HCEC 1CT (cell line): Measurements from ENCODE around the gene THSD4.
A peak's percentile ranks its signal among the peaks of the same experiment; 100 is the strongest.

ENCODE experiments used
- DNase-seq: peaks from one replicate; pipeline ENCODE4 v3.0.0-alpha.2; 2017

Gene THSD4

DNA sequence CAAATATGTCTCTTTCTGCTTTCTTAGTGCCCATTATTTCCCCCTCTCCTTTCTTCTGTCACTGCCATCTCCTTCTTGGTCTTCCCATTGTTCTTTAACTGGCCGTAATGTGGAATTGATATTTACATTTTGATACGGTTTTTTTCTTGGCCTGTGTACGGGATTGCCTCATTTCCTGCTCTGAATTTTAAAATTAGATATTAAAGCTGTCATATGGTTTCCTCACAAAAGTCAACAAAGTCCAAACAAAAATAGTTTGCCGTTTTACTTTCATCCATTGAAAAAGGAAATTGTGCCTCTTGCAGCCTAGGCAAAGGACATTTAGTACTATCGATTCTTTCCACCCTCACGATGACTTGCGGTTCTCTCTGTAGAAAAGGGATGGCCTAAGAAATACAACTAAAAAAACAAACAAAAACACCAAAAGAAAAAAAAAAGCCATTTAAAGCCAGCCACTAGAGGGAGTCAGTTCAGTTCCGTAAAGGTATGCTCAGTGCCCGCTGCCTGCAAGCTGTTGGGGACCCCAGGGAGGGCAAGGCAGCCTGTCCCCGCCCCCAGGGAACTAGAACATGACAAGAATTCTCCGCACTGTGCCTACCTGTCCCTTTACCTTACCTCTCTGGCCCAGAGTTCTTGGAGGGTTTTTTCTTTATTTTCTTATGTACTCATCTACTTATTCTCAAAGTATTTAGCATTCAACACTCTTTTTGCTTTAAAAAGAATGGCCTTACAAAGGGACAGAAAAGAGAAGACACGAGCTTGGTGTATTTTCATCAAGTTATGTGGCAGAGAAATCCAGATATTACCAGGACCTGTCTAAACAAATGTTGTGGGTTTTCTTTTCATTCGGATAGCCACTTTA, 665.1 kb downstream of the THSD4 start:
- peak; percentile 71 for DNase-seq

DNA sequence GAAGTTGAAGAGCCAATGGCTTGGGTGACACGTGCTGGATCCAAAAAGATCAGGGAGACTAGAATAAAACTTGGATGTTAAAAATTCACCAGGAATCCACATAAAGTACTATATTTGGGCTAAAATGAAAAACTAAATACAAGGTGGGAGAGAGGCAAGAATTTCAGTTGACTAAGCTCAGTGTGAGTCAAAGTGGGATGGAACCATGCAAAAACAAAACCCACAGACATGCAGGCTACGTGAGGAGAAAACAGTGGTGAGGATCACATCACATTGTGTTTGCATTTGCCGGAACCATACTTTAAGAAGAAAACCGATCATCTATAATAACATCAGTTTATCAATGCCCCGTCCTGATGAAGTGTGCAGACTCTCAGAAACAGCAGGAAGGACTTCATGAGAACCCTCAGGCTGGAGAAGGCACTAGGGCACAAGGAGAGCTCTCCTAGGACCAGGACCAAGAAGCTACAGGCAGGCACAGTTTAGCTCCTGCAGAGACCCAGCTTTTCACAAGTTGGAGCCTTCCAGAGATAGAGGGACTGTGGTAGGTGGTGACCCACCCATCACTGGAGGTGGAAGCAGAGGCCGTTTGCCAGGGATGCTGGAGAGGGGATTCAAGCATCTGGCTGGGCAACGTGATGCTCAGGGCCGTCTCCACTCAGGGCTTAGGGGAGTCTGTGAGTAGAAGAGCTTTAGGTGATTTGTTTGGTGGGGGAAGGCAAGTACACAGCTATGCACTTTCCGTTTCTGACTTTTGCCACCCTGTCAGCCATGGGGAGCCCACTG, 666.1 kb downstream of the THSD4 start:
- DNase-seq = peak; percentile 24

DNA sequence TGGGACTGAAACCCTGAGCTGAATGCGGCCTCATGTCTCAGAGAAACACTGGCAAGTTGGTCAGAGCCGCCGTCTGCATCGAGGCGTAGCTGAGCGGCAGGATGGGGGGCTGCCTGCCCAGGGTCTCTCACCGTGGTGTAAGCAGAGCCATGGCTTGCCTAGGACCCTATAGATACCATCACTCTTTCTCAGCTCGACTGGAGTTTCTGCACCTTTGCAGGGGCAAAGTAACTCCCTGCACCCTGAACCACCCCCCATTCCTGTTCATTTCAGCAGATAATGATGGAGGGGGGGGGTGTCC, 666.6 kb downstream of the THSD4 start:
- DNase-seq = no peak

DNA sequence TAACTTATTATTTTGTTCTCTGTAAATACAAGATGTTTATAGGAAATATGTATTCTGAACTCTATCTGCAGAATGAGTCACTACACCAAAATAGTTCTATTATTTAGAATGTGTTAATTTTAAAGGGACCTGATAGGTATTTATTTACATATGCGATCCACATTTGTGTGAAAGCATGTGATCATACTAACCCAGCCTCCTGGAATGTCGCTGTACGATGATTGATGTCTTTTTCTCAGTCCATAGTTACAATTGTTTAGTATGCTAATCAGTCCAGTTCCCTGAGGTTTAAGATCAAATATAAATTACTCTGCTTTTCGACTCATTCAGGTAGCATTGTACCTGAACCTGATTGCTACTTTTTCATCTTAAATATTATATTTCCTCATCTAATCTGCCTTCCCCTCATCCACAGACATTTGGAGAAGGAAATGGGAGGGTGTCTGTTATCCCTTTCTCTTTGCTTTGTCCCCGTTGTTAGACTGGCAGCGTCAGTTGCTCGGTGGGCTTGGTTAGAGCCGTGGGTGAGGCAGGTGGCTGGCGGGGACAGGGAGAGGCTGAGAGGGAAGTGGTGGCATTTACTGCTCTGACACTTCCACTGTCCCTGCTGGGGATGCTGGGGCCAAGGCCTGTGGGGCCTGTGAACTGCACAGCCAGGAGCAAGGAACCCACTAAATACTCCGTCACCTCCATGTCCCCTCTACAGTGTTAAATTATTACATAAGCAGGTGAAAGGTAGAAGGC, 667.3 kb downstream of the THSD4 start:
- DNase-seq = no peak

DNA sequence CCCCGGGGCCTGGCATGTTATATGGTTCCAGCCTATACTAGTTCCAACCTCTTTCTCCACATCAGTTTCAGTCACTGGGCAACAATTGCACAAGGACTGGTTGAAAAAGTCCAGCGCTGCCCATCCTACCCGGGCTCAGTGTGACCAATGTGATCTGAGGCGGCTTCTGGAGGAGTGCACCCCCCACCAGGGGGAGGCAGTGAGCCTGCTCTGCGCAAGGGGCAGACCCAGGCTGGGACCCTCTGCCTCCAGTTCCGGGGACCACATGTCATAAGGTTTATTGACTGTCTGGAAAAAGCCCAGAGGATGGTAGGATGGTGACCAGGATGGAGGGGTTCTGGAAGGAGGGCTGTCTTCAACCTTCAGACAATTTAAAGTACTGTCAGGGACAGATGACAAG, 669.4 kb downstream of the THSD4 start:
- DNase-seq = no peak

DNA sequence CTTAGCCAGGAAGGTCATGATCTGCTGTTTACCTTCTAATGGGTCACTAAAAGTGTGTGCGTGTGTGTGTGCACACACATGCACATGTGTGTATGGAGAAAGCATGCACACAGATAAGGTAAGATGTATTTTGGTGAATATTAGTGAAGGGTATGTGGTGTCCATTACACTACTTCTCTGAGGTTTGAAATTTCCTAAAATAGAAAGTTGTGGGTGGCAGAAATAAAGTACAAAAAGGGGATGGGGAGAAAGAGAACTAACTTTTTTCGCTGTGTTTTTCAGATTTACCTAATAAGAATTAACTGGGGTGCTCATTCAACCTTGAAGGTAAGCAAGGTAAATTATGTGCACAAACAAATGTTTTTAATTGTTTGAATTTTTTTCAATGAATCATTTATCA, 670.7 kb downstream of the THSD4 start:
- no peak for DNase-seq

DNA sequence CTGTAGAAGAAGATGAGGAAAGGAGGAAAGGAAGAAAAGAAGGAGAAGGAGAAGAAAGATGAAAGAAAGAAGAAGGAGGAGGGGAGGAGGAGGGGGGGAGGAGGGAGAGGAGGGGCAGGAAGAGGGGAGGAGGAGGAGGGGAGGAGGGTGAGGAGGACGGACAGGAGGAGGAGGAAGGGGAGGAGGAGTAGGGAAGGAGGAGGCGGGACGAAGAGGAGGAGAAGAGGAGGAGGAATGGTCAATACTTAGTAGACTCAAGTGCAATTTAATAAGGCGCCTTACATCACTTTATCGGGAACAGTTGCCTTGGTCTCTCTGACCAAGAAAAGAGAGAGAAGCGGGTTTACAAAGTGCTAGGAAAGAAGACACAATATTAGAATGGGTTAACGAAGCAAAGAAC, 671.4 kb downstream of the THSD4 start:
- DNase-seq = no peak

DNA sequence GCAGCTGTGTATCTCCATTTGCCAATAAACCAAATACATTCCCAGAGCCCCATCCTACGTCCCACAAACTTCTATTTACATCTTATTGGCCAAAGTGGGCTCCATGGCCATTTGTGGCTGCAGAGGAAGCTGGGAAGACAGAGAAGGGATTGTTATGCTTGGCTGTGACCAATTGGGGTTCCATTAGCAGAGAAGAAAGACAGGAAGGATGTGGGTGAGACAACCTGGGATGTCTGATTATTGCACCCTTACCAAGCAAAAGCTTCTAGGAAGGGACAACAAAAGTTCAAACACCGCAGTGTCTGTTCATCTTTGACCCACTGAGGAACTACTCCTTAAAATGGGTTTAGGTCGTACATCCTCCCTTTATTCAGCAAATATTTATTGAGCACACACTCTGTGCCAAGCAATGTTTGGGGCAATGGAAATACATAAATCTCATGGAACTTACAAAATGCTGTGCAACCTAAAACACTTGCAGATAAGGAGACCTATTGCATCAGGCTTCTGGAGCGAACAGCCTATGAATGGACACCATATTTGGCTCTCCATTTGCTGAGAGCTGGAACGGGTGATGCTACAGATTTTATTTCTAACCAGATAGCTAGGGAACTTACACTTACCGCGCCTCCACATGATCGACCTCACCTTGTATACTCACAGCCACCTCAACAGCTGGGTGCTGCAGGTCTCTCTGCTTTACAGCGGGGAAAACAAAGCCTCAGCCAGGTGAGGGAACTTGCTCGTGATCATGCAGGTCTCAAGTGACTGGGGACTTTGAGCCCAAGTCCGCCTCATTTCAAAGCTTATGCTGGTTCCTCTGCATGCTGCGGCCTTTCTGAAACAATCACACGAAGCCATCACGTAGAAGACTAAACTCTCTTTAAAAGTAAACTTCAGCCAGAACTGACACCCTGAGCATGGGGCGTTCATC, 673.6 kb downstream of the THSD4 start:
- no peak for DNase-seq

DNA sequence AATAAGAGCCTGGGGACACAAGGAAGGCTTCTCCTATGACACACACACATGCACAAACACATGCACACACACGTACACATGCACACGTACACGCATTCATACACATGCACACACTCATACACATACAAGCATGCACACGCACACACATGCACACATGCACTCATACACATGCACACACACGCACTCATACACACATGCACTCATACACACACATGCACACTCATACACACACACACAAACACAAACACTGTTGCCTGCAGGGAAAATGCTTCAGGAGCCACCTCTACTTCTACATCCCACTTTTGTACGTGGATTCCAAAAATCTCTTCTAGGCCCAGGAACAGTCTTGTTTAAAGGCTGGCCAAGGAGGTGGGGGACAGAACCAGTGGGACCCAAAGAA, 674.3 kb downstream of the THSD4 start:
- no peak for DNase-seq

DNA sequence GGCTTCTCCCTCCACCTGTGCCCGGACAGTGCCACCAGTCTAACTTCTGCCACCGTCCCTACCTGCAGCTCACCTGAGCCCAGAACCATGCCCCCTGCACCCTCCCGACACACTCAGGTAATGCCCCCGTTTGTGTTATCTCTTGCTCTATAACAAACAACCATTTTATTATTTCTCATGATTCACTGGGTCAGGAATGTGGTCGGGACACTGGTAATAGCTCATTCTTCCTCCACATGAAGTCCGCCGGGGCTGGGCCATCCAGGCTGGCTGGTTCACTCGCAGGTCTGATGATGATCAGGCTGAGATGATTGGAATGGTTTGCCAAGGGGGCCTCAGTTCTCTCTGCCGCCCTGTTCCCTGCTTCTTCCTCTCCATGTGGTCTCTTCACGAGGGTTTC, 674.8 kb downstream of the THSD4 start:
- no peak for DNase-seq

DNA sequence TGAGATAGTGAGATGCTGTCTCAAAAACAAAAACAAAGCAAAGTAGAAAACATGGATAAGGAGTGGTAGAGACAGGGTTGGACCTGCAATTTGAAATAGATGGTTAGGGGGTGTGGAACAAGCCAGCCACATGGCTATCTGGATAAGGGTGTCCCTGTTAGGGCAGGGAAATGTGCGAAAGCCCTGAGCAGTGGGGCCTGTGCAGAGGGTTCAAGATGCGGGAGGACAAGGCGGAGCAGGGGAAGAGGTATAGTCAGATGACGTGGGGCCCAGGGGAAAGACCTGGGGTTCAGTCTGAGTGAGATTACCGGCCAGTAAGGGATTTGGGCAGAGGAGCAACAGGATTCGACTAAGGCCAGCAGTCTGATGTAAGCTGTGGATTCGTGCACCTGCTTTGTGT, 676.7 kb downstream of the THSD4 start:
- no peak for DNase-seq

DNA sequence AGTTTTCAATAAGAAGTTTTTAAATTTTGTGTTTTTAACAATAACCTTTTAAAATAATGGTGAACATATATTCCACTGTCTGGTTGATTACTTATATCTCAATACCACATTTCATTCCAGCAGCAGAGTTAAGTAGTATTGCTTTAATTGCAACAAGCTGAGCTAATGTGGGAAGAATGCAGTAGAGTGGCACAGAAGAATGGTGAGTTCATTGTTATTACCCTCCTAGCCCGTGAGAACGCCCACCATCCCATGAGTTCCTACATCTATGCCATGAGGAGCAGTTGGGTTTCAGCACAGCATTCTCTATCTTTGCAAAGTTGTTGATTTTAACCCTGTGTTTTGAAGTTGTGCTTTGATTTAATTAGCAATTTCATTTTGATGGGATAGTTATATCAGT, 677.2 kb downstream of the THSD4 start:
- peak; percentile 58 for DNase-seq

DNA sequence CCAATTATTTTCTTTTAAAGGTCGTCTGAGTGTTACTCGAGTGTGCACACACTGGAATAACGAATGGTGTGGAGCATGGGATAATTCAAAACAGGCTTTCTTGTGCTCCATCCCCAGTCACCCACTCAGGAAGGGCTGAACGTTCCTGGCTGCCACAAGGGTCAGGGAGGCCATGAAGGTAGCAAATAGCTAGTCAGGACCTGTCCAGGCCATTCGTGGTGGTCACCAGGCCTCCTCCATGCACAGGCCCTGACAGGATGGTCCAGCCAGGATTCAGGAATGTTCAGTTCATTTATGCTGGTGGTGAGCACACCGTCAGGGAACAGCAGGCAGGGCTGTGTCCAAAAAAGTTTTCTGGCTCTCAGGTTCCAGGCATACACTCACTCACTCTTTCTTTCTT, 683.4 kb downstream of the THSD4 start:
- DNase-seq = no peak

DNA sequence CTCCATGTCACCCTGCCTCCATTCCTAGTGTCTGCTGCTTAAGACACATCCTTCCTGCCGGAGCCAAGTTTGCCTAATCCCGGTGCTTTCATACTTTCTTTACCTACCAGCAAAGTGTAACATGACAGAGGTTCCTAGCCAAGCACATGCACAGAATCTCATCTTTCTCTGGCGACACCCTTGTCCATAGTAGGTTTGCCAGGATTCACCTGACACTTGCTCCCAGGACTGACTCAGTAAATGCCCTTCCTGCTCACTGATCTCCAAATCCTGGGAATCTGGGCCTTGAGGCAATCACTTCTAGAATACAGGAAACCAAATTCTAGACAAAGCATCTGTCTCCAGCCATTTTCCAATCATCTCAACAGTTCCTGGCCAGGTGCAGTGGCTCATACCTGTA, 684.9 kb downstream of the THSD4 start:
- no peak for DNase-seq

DNA sequence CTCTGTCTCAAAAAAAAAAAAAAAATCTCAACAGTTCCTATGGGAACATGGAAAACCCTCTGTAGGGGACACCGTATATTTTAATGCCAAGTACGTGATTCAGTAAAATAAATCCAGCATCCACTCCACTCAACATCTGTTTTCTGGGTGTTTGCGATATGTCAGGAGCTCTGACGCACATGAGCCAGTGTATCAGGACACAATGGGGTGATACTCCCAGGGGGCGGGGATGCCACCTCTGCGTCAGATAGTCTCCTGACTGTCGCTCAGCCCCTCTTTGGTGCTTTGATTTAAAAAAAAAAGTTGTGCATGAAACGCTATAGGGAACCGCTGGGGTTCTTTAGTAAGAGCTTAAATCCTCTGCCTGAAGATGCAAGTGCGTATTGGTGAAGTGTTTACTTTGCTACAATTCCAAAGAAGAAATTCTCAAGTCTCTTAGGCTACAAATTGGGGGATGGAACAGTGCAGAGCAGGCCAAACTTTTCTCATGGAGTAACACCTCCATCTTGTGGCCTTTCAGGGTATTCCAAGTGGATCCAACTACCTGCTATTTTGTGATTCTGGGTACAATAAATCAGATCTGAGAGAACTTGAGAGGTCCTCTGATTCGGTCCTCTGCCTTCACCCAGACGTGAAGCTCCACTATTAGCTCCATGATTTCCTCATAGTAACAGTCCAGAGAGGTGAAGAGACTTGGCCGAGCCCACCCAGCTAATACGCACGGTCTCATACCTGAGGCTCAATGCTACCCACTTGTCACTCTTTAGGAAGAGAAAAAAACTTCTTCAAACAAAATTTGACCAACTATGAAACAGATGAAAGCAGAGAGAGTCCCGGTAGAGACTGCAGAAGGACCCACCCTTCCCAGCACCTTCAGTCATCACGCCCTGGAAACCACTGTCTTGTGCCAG, 685.8 kb downstream of the THSD4 start:
- DNase-seq = peak; percentile 94

DNA sequence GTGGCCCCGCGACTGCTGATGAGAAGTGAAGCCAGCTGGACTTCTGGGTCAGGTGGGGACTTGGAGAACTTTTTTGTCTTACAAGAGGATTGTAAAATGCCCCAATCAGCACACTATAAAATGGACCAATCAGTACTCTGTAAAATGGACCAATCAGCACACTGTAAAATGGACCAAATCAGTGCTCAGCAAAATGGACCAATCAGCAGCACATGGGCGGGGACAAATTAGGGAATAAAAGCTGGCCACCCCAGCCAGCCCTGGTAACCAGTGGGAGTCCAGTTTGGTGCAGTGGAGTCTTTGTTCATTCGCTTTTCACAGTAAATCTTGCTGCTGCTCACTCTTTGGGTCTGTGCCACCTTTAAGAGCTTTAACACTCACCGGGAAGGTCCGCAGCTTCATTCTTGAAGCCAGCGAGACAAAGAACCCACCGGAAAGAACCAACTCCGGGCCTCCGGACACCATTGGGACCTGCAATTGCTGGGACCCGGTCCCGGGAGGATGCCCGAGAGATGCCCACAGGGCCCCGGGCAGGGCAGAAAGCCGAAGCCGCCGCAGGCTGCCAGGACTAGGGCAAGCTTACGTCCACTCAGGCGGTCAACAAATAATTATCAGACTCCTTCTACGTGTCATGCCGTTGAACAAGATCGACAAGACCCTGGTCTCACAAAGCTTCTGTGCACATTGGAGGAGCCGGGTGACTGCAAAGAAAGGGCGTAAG, 686.8 kb downstream of the THSD4 start:
- DNase-seq = no peak

DNA sequence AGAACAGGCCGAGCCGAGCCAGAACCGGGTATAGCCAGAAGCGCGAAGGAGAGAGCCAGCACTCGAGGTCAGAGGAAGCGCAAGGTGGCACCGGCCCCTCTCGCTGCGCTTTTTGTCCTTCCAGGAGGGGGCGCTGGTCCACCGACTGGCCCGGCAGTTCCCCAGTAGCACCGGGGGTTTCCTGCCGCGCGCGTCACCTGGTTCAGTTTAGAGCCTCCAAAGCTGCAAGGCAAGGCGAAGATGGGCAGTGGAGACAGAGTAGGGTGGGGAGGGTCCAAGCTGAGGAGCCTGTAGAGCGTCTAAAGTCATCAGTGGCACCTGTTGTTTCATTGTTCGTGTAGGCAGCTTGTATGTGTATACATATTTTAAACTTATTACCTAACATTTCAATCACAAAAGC, 687.5 kb downstream of the THSD4 start:
- no peak for DNase-seq

DNA sequence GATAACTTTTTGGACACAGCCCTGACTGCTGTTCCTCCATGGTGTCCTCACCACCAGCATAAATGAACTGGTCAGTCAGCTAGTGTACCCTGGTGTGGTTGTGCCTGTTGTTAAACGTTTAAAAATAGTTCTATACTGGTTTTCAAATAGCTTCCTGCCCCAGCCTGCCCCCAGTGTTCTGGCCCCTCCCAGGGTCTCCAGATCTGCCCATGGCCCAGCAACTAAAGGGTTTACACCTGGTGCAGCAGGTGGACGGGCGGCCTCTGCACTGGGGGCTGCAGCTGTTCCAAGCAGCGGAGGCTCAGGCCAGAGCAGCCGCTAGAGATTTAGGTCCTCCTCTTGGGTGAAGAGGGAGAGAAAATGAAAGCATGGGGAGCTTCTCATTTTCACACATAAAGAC, 689.0 kb downstream of the THSD4 start:
- no peak for DNase-seq

DNA sequence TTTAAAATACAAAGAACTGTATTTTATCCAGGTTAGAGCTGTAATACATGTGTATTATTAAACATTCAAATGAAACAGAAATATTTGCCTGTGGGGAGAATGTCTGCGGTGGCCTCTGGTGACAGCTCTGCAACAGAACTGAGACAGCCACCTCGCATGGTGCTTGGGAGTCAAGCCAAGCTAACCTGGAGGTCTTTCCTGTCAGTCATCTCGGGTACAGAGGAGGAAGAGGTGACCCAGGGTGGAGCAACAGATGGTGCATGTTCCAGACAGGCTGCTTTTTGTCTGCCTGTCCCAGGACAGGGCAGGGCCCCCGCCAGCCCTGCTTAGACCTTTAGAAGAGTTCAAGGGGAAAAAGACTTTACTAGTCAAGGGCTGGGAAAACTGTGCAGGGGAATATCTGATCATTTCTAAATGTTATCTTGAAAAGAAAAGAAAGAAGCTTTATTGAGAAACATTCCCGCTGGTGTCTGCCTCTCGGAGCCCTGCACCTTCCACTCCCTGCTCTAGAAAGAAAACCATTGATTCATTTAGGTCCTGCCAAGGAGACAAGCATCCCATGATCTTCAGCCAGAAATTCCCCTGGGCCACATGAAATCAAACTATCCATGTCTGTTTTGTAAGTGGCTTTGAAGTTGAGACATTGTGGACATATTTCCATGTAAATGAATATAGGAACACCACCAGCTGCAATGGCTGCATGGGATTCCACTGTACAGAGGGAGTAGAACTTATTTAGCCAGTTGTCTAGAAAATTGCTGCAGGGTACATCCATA, 689.6 kb downstream of the THSD4 start:
- no peak for DNase-seq

DNA sequence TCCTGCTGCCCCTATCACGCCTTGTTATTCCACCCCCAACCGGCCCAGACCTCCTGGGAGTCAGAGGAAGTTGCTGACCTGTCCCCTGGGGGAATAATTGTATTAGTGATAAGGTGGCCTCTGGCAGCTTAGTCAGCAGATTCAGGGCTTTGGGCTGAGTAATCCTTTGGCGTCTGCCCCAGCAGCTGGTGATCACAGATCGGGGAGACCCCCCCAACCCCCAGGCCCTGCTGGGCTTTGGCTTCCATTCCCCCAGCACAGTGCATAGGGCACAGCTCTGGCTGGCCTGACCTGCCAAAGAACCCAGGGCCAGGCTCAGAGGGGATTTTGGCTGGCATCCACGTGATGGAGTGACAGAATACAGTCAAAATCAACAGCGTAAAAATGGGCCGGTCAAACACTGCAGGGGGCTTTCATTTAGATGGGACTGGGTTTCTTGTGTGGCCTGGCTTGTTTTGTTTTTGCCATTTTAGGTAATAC, 691.2 kb downstream of the THSD4 start:
- peak; percentile 14 for DNase-seq
